ENCODE data around the gene ASH1L.
"Not testable (repeated sequence)": the region's sequence is repeated elsewhere in the genome, so short reads cannot be mapped to it uniquely, and the experiment has no call there.

The ASH1L gene

GRCh38 chr1:155385836-155386235, 176.8 kb downstream of the ASH1L start:
- H3K79me2 ChIP-seq (ENCODE audit: control insufficient read depth, insufficient read depth, low read length, unreplicated experiment); H3K27ac ChIP-seq (ENCODE audit: low read depth, low read length); H3K4me3 ChIP-seq (ENCODE audit: low read depth, low read length); H3K27me3 ChIP-seq (ENCODE audit: insufficient read depth, low read length); H2AFZ ChIP-seq (ENCODE audit: low read length, unreplicated experiment): not testable (repeated sequence)
- Histone ChIP-seq H3K36me3 (ENCODE audit: insufficient read depth, low read length) (peaks cover 17% of the 10 kb centered on the region), H3K4me1 (ENCODE audit: control insufficient read depth, insufficient read depth, low read length, unreplicated experiment) (peaks cover 10% of the 10 kb centered on the region)

- Histone ChIP-seq H3K4me1 (ENCODE audit: control insufficient read depth, insufficient read depth, low read length, unreplicated experiment) (peaks cover 14% of the 10 kb centered on the region), H3K27me3 (ENCODE audit: insufficient read depth, low read length) (no peaks in the 10 kb centered on the region)
Observed at GRCh38 chr1:155383406-155383805, 179.2 kb downstream of the ASH1L start.

GRCh38 chr1:155379631-155380090, 182.9 kb downstream of the ASH1L start:
- Histone ChIP-seq H3K4me1 (ENCODE audit: control insufficient read depth, insufficient read depth, low read length, unreplicated experiment) (peaks cover 23% of the 10 kb centered on the region), H3K27me3 (ENCODE audit: insufficient read depth, low read length) (no peaks in the 10 kb centered on the region), H3K36me3 (ENCODE audit: insufficient read depth, low read length) (peaks cover 28% of the 10 kb centered on the region), H3K79me2 (ENCODE audit: control insufficient read depth, insufficient read depth, low read length, unreplicated experiment) (no peaks in the 10 kb centered on the region), H3K4me3 (ENCODE audit: low read depth, low read length) (peak overlapping the region; percentile 64), H3K27ac (ENCODE audit: low read depth, low read length) (peak overlapping the region; percentile 90), H2AFZ (ENCODE audit: low read length, unreplicated experiment) (no peak overlapping the region)

More at GRCh38 chr1:155383406-155383805, 179.2 kb downstream of the ASH1L start:
- Histone ChIP-seq H3K4me3 (ENCODE audit: low read depth, low read length) (no peak overlapping the region), H2AFZ (ENCODE audit: low read length, unreplicated experiment) (no peak overlapping the region), H3K79me2 (ENCODE audit: control insufficient read depth, insufficient read depth, low read length, unreplicated experiment) (no peaks in the 10 kb centered on the region), H3K36me3 (ENCODE audit: insufficient read depth, low read length) (peaks cover 19% of the 10 kb centered on the region), H3K27ac (ENCODE audit: low read depth, low read length) (no peak overlapping the region)

GRCh38 chr1:155379180-155379579, 183.4 kb downstream of the ASH1L start:
- H3K4me3 ChIP-seq (ENCODE audit: low read depth, low read length) = peak overlapping the region; percentile 64

GRCh38 chr1:155360051-155360450, 202.6 kb downstream of the ASH1L start:
- no peaks in the 10 kb centered on the region for H3K79me2 ChIP-seq (ENCODE audit: control insufficient read depth, insufficient read depth, low read length, unreplicated experiment)
- H3K4me1 ChIP-seq (ENCODE audit: control insufficient read depth, insufficient read depth, low read length, unreplicated experiment) = no peaks in the 10 kb centered on the region
- no peak overlapping the region for H2AFZ ChIP-seq (ENCODE audit: low read length, unreplicated experiment)
- no peaks in the 10 kb centered on the region for H3K27me3 ChIP-seq (ENCODE audit: insufficient read depth, low read length)
- H3K27ac ChIP-seq (ENCODE audit: low read depth, low read length) = no peak overlapping the region
- H3K36me3 ChIP-seq (ENCODE audit: insufficient read depth, low read length) = 0 out of 2 replicates have a peak, but pooled peaks cover 14% of the 10 kb centered on the region
- H3K4me3 ChIP-seq (ENCODE audit: low read depth, low read length) = no peak overlapping the region

More at GRCh38 chr1:155379180-155379579, 183.4 kb downstream of the ASH1L start:
- no peaks in the 10 kb centered on the region for H3K79me2 ChIP-seq (ENCODE audit: control insufficient read depth, insufficient read depth, low read length, unreplicated experiment)
- peaks cover 23% of the 10 kb centered on the region for H3K4me1 ChIP-seq (ENCODE audit: control insufficient read depth, insufficient read depth, low read length, unreplicated experiment)
- H3K36me3 ChIP-seq (ENCODE audit: insufficient read depth, low read length) = peaks cover 25% of the 10 kb centered on the region
- no peaks in the 10 kb centered on the region for H3K27me3 ChIP-seq (ENCODE audit: insufficient read depth, low read length)
- H3K27ac ChIP-seq (ENCODE audit: low read depth, low read length) = peak overlapping the region; percentile 90
- H2AFZ ChIP-seq (ENCODE audit: low read length, unreplicated experiment) = no peak overlapping the region

GRCh38 chr1:155352631-155353030, 210.0 kb downstream of the ASH1L start:
- Histone ChIP-seq H3K27ac (ENCODE audit: low read depth, low read length) (no peak overlapping the region), H3K4me3 (ENCODE audit: low read depth, low read length) (no peak overlapping the region), H3K79me2 (ENCODE audit: control insufficient read depth, insufficient read depth, low read length, unreplicated experiment) (no peaks in the 10 kb centered on the region), H3K27me3 (ENCODE audit: insufficient read depth, low read length) (no peaks in the 10 kb centered on the region), H3K4me1 (ENCODE audit: control insufficient read depth, insufficient read depth, low read length, unreplicated experiment) (no peaks in the 10 kb centered on the region), H3K36me3 (ENCODE audit: insufficient read depth, low read length) (peaks cover 43% of the 10 kb centered on the region), H2AFZ (ENCODE audit: low read length, unreplicated experiment) (no peak overlapping the region)

GRCh38 chr1:155342842-155343241, 219.8 kb downstream of the ASH1L start:
- Histone ChIP-seq H3K4me1 (ENCODE audit: control insufficient read depth, insufficient read depth, low read length, unreplicated experiment) (no peaks in the 10 kb centered on the region), H2AFZ (ENCODE audit: low read length, unreplicated experiment) (no peak overlapping the region), H3K79me2 (ENCODE audit: control insufficient read depth, insufficient read depth, low read length, unreplicated experiment) (no peaks in the 10 kb centered on the region), H3K4me3 (ENCODE audit: low read depth, low read length) (no peak overlapping the region), H3K36me3 (ENCODE audit: insufficient read depth, low read length) (peaks cover 57% of the 10 kb centered on the region), H3K27ac (ENCODE audit: low read depth, low read length) (no peak overlapping the region), H3K27me3 (ENCODE audit: insufficient read depth, low read length) (no peaks in the 10 kb centered on the region)

- H3K4me3 ChIP-seq (ENCODE audit: low read depth, low read length) = no peak overlapping the region
- H2AFZ ChIP-seq (ENCODE audit: low read length, unreplicated experiment) = no peak overlapping the region
- H3K79me2 ChIP-seq (ENCODE audit: control insufficient read depth, insufficient read depth, low read length, unreplicated experiment) = no peaks in the 10 kb centered on the region
- no peak overlapping the region for H3K27ac ChIP-seq (ENCODE audit: low read depth, low read length)
- no peaks in the 10 kb centered on the region for H3K4me1 ChIP-seq (ENCODE audit: control insufficient read depth, insufficient read depth, low read length, unreplicated experiment)
- no peaks in the 10 kb centered on the region for H3K27me3 ChIP-seq (ENCODE audit: insufficient read depth, low read length)
- peaks cover 48% of the 10 kb centered on the region for H3K36me3 ChIP-seq (ENCODE audit: insufficient read depth, low read length)
Observed at GRCh38 chr1:155339515-155340097, 223.0 kb downstream of the ASH1L start.

GRCh38 chr1:155334962-155335361, 227.6 kb downstream of the ASH1L start:
- H2AFZ ChIP-seq (ENCODE audit: low read length, unreplicated experiment) = no peak overlapping the region
- no peak overlapping the region for H3K4me3 ChIP-seq (ENCODE audit: low read depth, low read length)
- H3K27me3 ChIP-seq (ENCODE audit: insufficient read depth, low read length) = no peaks in the 10 kb centered on the region
- no peaks in the 10 kb centered on the region for H3K79me2 ChIP-seq (ENCODE audit: control insufficient read depth, insufficient read depth, low read length, unreplicated experiment)
- no peak overlapping the region for H3K27ac ChIP-seq (ENCODE audit: low read depth, low read length)
- H3K4me1 ChIP-seq (ENCODE audit: control insufficient read depth, insufficient read depth, low read length, unreplicated experiment) = no peaks in the 10 kb centered on the region
- H3K36me3 ChIP-seq (ENCODE audit: insufficient read depth, low read length) = peaks cover 24% of the 10 kb centered on the region

GRCh38 chr1:155329980-155330598, 232.5 kb downstream of the ASH1L start:
- Histone ChIP-seq H3K27ac (ENCODE audit: low read depth, low read length) (no peak overlapping the region), H3K36me3 (ENCODE audit: insufficient read depth, low read length) (0 out of 2 replicates have a peak, but pooled peaks cover 7% of the 10 kb centered on the region), H2AFZ (ENCODE audit: low read length, unreplicated experiment) (no peak overlapping the region)

GRCh38 chr1:155328856-155329255, 233.7 kb downstream of the ASH1L start:
- H3K79me2 ChIP-seq (ENCODE audit: control insufficient read depth, insufficient read depth, low read length, unreplicated experiment) = peaks cover 25% of the 10 kb centered on the region
- H3K36me3 ChIP-seq (ENCODE audit: insufficient read depth, low read length); H3K27ac ChIP-seq (ENCODE audit: low read depth, low read length): not testable (repeated sequence)

More at GRCh38 chr1:155329980-155330598, 232.5 kb downstream of the ASH1L start:
- Histone ChIP-seq H3K27me3 (ENCODE audit: insufficient read depth, low read length) (no peaks in the 10 kb centered on the region), H3K4me1 (ENCODE audit: control insufficient read depth, insufficient read depth, low read length, unreplicated experiment) (peaks cover 4% of the 10 kb centered on the region), H3K4me3 (ENCODE audit: low read depth, low read length) (no peak overlapping the region), H3K79me2 (ENCODE audit: control insufficient read depth, insufficient read depth, low read length, unreplicated experiment) (peaks cover 18% of the 10 kb centered on the region)

More at GRCh38 chr1:155328856-155329255, 233.7 kb downstream of the ASH1L start:
- not testable (repeated sequence) for H3K4me1 ChIP-seq (ENCODE audit: control insufficient read depth, insufficient read depth, low read length, unreplicated experiment); H2AFZ ChIP-seq (ENCODE audit: low read length, unreplicated experiment); H3K27me3 ChIP-seq (ENCODE audit: insufficient read depth, low read length); H3K4me3 ChIP-seq (ENCODE audit: low read depth, low read length)

All from ACC112 (cell line).